ENCODE measurements around the gene GFI1B. TPM values are rescaled to one million over a fixed set of nuclear protein-coding genes. Genes with fewer than 3 reads are reported as not detected.
A peak's percentile ranks its signal among the peaks of the same experiment; 100 is the strongest.
"Not testable (repeated sequence)": the region's sequence is repeated elsewhere in the genome, so short reads cannot be mapped to it uniquely, and the experiment has no call there.

GFI1B gene
- total RNA-seq, 1 donor from 2014 or later, result not detected

DNA sequence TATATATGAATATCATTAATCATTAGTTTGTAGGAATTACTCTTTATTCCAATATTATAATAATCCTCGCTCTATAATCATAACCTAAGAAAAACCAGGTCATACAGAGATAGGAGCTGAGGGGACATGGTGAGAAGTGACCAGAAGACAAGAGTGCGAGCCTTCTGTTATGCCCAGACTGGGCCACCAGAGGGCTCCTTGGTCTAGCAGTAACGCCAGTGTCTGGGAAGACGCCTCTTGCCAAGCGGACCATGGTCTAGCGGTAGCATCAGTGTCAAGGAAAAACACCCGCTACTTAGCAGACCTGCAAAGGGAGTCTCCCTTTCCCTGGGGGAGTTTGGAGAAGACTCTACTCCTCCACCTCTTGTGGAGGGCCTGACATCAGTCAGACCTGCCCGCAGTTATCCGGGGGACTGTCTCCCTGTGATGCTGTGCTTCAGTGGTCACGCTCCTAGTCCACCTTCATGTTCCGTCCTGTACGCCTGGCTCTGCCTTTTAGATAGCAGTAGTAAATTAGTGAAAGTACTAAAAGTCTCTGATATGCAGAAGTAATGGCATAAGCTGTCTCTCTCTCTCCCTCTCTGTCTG lies 62.5 kb downstream of the GFI1B start:
- not testable (repeated sequence) for H3K27ac Mint-ChIP-seq; H3K9me3 Mint-ChIP-seq; H3K27me3 Mint-ChIP-seq (ENCODE audit: insufficient read depth); H3K4me3 Mint-ChIP-seq
- intact Hi-C loops (cut with micrococcal nuclease), result loop anchor here (10.0 kb wide), 1 partner anchor 64 kb away; no protein-coding TSS in a partner anchor
- peak; percentile 20 for DNase-seq (ENCODE audit: low spot score)
- Mint-ChIP-seq H3K36me3 (ENCODE audit: low read depth) (peaks cover 17% of the 10 kb centered on the region), H3K4me1 (ENCODE audit: low read depth) (peaks cover 15% of the 10 kb centered on the region)

Other genes with a start within 250 kb of the GFI1B start
- not detected in 2 replicates for gene AK8, start 100.4 kb upstream of the GFI1B start, total RNA-seq
- 0.88 and 0.91 TPM in 2 replicates for gene SPACA9, start 99.8 kb upstream of the GFI1B start, total RNA-seq
- 30.2 and 34.8 TPM in 2 replicates for gene TSC1, start 34.1 kb upstream of the GFI1B start, total RNA-seq
- gene GTF3C5, start 52.3 kb downstream of the GFI1B start, total RNA-seq, result 87.8 and 89.0 TPM in 2 replicates
- 1.8 and 2.0 TPM in 2 replicates for gene CEL, start 83.3 kb downstream of the GFI1B start, total RNA-seq
- 88.7 and 94.4 TPM in 2 replicates for gene RALGDS, start 142.5 kb downstream of the GFI1B start, total RNA-seq
- gene GBGT1, start 185.2 kb downstream of the GFI1B start, total RNA-seq, result 8.6 and 9.4 TPM in 2 replicates
- not detected in 2 replicates for gene OBP2B, start 230.6 kb downstream of the GFI1B start, total RNA-seq

Data from activated T-helper 1 cell treated with anti-CD3 and anti-CD28 coated beads, Interleukin-12 subunit alpha, Interleukin-12 subunit beta, Interleukin-2, Interleukin-4 antibody, amounts not matched to agents 30 ng/mL and 10 ng/mL and 1 ng/mL, durations not matched to agents 14 hours and 24 hours and 36 hours (primary cell).